ENCODE results near the gene POLRMT. TPM values are rescaled to one million over a fixed set of nuclear protein-coding genes. Genes with fewer than 3 reads are reported as not detected.
A peak's percentile ranks its signal among the peaks of the same experiment; 100 is the strongest.

Gene POLRMT
- total and polyA plus RNA-seq, 2 experiments from 2014 or later = 98.0 to 148 TPM

DNA sequence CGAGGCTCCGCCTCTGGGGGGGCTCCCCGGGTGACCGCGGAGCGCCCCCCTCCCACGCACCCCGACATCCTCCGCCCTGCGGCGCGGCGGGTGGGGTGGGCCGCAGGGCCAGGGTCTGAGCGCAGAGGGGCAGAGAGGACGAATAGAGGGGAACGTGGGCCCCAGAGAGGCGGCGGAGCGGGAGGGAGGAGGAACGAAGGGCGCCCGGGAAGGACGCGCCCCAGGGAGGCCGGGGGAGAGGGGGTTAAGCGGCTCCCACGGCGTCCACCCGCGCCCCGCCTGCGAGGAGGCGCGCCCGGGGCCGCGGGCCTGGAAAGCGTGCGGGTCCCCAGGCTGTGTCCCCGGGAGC lies 42.6 kb downstream of the POLRMT start (continued):
- no peak for TF ChIP-seq EZH2 (IDR thresholded peaks at IDR 0.05; ENCODE audit: low read depth, unreplicated experiment)

DNA sequence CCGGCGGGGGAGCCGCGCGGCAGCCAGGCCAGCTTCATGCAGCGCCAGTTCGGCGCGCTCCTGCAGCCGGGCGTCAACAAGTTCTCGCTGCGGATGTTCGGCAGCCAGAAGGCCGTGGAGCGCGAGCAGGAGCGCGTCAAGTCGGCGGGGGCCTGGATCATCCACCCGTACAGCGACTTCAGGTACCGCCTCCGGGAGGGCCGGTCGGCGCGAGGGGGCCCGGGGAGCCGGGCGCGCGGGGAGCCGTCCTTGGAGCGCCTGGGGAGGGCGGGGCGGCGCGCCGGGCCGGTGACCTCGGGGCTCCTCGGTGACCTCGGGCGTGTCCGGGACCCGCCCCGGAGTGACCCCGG lies 43.0 kb downstream of the POLRMT start:
- peaks cover 49% of the 10 kb centered on the region for H3K27me3 Mint-ChIP-seq (ENCODE audit: insufficient read depth, low read depth, poor library complexity)
- Histone ChIP-seq H3K36me3 (ENCODE audit: insufficient read depth) (no peaks in the 10 kb centered on the region), H3K27me3 (ENCODE audit: insufficient read depth) (peaks cover 31% of the 10 kb centered on the region), H3K79me2 (replicated peaks; ENCODE audit: insufficient read depth) (no peaks in the 10 kb centered on the region), H3F3A (replicated peaks; ENCODE audit: low read depth) (no peaks in the 10 kb centered on the region; the same call in 1 of the 2 replicates), H2AFZ (no peak overlapping the region), H3K4me1 (ENCODE audit: insufficient read depth) (peaks cover 5% of the 10 kb centered on the region; the same call in 1 of the 2 replicates), H3K9me2 (ENCODE audit: insufficient read depth) (no peaks in the 10 kb centered on the region), H3K27ac (ENCODE audit: low read depth) (no peak overlapping the region), H3K4me3 (peak overlapping the region; percentile 50), H3K4me2 (peak overlapping the region; percentile 70), H4K20me1 (replicated peaks; ENCODE audit: insufficient read depth) (peaks cover 4% of the 10 kb centered on the region; the same call in 1 of the 2 replicates)
- TF ChIP-seq, protein P1, sequence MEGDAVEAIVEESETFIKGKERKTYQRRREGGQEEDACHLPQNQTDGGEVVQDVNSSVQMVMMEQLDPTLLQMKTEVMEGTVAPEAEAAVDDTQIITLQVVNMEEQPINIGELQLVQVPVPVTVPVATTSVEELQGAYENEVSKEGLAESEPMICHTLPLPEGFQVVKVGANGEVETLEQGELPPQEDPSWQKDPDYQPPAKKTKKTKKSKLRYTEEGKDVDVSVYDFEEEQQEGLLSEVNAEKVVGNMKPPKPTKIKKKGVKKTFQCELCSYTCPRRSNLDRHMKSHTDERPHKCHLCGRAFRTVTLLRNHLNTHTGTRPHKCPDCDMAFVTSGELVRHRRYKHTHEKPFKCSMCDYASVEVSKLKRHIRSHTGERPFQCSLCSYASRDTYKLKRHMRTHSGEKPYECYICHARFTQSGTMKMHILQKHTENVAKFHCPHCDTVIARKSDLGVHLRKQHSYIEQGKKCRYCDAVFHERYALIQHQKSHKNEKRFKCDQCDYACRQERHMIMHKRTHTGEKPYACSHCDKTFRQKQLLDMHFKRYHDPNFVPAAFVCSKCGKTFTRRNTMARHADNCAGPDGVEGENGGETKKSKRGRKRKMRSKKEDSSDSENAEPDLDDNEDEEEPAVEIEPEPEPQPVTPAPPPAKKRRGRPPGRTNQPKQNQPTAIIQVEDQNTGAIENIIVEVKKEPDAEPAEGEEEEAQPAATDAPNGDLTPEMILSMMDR (conservative IDR thresholded peaks at IDR 0.05; ENCODE audit: low read depth in 2 of 2) = no peak
- TF ChIP-seq, protein P2, sequence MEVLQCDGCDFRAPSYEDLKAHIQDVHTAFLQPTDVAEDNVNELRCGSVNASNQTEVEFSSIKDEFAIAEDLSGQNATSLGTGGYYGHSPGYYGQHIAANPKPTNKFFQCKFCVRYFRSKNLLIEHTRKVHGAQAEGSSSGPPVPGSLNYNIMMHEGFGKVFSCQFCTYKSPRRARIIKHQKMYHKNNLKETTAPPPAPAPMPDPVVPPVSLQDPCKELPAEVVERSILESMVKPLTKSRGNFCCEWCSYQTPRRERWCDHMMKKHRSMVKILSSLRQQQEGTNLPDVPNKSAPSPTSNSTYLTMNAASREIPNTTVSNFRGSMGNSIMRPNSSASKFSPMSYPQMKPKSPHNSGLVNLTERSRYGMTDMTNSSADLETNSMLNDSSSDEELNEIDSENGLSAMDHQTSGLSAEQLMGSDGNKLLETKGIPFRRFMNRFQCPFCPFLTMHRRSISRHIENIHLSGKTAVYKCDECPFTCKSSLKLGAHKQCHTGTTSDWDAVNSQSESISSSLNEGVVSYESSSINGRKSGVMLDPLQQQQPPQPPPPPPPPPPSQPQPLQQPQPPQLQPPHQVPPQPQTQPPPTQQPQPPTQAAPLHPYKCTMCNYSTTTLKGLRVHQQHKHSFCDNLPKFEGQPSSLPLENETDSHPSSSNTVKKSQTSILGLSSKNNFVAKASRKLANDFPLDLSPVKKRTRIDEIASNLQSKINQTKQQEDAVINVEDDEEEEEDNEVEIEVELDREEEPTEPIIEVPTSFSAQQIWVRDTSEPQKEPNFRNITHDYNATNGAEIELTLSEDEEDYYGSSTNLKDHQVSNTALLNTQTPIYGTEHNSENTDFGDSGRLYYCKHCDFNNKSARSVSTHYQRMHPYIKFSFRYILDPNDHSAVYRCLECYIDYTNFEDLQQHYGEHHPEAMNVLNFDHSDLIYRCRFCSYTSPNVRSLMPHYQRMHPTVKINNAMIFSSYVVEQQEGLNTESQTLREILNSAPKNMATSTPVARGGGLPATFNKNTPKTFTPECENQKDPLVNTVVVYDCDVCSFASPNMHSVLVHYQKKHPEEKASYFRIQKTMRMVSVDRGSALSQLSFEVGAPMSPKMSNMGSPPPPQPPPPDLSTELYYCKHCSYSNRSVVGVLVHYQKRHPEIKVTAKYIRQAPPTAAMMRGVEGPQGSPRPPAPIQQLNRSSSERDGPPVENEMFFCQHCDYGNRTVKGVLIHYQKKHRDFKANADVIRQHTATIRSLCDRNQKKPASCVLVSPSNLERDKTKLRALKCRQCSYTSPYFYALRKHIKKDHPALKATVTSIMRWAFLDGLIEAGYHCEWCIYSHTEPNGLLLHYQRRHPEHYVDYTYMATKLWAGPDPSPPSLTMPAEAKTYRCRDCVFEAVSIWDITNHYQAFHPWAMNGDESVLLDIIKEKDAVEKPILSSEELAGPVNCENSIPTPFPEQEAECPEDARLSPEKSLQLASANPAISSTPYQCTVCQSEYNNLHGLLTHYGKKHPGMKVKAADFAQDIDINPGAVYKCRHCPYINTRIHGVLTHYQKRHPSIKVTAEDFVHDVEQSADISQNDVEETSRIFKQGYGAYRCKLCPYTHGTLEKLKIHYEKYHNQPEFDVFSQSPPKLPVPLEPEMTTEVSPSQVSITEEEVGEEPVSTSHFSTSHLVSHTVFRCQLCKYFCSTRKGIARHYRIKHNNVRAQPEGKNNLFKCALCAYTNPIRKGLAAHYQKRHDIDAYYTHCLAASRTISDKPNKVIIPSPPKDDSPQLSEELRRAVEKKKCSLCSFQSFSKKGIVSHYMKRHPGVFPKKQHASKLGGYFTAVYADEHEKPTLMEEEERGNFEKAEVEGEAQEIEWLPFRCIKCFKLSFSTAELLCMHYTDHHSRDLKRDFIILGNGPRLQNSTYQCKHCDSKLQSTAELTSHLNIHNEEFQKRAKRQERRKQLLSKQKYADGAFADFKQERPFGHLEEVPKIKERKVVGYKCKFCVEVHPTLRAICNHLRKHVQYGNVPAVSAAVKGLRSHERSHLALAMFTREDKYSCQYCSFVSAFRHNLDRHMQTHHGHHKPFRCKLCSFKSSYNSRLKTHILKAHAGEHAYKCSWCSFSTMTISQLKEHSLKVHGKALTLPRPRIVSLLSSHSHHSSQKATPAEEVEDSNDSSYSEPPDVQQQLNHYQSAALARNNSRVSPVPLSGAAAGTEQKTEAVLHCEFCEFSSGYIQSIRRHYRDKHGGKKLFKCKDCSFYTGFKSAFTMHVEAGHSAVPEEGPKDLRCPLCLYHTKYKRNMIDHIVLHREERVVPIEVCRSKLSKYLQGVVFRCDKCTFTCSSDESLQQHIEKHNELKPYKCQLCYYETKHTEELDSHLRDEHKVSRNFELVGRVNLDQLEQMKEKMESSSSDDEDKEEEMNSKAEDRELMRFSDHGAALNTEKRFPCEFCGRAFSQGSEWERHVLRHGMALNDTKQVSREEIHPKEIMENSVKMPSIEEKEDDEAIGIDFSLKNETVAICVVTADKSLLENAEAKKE (CRISPR knock-in tag; IDR thresholded peaks at IDR 0.05) = no peak
- TF ChIP-seq, protein P3, sequence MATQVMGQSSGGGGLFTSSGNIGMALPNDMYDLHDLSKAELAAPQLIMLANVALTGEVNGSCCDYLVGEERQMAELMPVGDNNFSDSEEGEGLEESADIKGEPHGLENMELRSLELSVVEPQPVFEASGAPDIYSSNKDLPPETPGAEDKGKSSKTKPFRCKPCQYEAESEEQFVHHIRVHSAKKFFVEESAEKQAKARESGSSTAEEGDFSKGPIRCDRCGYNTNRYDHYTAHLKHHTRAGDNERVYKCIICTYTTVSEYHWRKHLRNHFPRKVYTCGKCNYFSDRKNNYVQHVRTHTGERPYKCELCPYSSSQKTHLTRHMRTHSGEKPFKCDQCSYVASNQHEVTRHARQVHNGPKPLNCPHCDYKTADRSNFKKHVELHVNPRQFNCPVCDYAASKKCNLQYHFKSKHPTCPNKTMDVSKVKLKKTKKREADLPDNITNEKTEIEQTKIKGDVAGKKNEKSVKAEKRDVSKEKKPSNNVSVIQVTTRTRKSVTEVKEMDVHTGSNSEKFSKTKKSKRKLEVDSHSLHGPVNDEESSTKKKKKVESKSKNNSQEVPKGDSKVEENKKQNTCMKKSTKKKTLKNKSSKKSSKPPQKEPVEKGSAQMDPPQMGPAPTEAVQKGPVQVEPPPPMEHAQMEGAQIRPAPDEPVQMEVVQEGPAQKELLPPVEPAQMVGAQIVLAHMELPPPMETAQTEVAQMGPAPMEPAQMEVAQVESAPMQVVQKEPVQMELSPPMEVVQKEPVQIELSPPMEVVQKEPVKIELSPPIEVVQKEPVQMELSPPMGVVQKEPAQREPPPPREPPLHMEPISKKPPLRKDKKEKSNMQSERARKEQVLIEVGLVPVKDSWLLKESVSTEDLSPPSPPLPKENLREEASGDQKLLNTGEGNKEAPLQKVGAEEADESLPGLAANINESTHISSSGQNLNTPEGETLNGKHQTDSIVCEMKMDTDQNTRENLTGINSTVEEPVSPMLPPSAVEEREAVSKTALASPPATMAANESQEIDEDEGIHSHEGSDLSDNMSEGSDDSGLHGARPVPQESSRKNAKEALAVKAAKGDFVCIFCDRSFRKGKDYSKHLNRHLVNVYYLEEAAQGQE (IDR thresholded peaks at IDR 0.05; ENCODE audit: unreplicated experiment) = no peak
- TF ChIP-seq EZH2phosphoT487 (IDR thresholded peaks at IDR 0.05; ENCODE audit: unreplicated experiment) (no peak), ZNF331 (CRISPR knock-in tag; IDR thresholded peaks at IDR 0.05; ENCODE audit: low read depth) (no peak)
- DNase-seq (ENCODE audit: low spot score) (no peak), ATAC-seq (no peak)
- H3K4me3 Mint-ChIP-seq = peak overlapping the region; percentile 45; the same call in 1 of the 3 replicates
- no peaks in the 10 kb centered on the region for H3K36me3 Mint-ChIP-seq (ENCODE audit: low read depth)
- H3K9me3 Mint-ChIP-seq = no peaks in the 10 kb centered on the region
- H3K4me1 Mint-ChIP-seq = no peaks in the 10 kb centered on the region
- no peak overlapping the region for H3K27ac Mint-ChIP-seq
